NCI-H345 treated with DMSO at 0.1 percent for 48 hours (cell line): ENCODE measurements around the gene TRANK1.

Experiments
- DNase-seq: peaks from one replicate; lab custom pipeline; 2025; ENCODE audit not compliant: unreplicated experiment; lab: John Stamatoyannopoulos, UW

The TRANK1 gene

DNA sequence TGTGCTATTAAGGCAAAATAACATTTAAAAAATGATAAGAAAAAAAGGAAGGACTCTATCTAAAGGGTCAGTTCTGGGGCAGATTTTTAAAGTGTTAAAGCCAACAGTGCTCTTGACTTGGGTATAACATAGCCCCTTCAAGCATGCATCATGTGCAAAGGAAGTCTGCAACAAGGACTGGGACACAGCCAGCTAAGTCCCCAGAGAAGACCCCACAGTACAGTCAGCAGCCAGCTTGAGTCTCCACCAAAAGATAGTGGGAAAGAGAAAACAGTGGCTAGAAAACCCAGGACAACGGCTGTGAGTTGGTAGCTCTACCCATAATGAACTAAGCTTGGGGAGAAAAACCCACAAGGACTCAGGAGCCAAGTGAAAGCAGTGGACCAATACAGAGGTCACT lies 94.1 kb downstream of the TRANK1 start:
- no peak for DNase-seq

- DNase-seq: no peak
Observed at GRCh38 chr3:36846406-36846805, 98.4 kb downstream of the TRANK1 start.

DNA sequence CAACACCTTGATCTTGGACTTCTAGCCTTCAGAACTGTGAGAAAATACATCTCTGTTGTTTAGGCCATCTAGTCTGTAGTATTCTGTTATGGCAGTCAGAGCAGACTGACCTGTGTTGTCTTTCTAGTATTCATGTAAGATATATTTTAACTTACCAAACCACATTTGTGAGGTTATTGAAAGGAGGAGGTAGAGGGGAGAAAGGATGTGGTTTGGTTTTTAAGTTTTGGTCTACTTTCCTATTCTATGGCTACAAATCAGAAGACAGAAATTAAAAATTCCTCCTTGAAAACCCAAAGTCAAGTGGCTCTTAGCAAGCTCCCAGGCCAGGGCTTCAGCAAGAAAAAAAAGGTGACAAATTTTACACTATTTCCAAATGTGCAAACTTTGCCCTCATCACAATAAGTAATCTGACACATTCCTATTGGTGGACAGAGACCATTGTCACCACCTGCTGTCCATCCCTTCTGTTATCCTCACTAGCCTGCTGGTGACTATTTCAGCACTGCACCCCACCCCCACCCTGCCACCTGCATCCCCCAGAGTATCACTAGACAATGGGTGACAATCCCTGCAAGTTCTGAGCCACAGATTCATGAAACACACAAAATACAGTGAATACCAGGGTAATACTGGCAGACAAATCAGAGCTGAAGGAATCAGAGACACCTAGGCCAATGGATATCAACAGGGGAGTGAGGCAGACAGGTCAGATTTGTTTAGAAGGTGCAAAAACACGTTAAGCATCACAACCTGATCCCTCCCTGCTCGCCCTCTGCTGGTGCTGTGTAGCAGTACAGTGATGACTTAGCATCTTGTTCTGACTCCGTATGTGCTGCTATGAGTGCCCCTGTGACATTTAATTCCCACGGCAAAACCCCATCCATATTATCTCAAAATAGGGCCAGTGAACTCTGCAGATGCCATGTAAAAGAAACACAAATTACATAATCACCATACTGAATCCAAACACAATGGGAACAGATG lies 101.5 kb downstream of the TRANK1 start:
- no peak for DNase-seq

- DNase-seq: no peak
Observed at GRCh38 chr3:36842275-36842674, 102.6 kb downstream of the TRANK1 start.

GRCh38 chr3:36840453-36840921 lies 104.4 kb downstream of the TRANK1 start:
- no peak for DNase-seq

GRCh38 chr3:36837089-36837488 lies 107.8 kb downstream of the TRANK1 start:
- no peak for DNase-seq

DNA sequence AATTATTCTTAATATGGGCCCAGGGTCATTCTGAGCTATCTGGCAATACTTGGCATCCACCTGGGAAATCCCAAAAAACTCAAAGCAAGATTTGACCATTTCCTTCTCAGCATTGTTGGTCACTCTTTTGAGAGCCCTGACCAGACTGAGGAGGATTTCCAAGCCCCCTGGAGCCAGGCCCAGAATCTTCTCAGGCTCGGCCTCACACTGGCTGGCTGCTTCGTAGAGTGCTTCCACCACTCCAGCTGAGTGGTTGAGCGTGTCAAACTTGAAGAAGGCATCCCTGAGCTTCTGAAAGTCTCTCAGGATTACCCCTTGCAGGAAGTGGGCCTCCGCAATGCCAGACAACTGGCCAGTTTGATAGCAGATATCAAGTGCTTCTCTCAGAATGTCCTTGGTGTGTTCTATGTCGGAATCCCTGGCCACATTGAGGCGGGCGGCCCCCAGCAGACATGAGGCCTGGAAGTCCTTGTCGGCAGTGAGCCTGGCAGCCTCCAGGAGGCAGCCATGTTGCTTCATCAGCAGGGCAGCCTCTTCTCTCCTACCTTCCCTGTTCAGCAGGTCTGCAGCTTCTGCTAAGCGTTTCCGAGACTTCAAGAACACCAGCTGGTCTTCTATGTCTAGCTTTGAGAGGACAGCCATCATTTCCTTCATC lies 111.6 kb downstream of the TRANK1 start:
- no peak for DNase-seq

DNA sequence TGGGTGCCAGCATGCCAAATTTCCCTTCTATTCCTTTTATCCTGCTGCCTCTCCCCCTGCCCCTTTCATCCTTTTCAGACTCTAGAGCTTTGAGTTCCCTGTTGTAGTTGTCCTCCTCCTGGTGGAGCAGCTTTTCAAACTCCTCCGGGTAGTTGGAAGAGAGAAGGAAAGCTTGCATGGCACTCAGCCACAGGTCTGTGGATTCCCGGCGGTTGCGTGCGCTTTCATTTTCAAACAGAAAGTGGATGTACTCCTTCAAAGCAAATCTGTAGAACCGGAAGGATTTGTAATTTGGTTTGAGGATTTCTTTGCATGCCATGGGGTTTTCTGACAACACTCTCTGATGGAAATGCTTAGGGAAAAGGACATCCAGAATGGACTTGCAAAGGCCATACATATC lies 112.4 kb downstream of the TRANK1 start:
- DNase-seq: no peak

DNA sequence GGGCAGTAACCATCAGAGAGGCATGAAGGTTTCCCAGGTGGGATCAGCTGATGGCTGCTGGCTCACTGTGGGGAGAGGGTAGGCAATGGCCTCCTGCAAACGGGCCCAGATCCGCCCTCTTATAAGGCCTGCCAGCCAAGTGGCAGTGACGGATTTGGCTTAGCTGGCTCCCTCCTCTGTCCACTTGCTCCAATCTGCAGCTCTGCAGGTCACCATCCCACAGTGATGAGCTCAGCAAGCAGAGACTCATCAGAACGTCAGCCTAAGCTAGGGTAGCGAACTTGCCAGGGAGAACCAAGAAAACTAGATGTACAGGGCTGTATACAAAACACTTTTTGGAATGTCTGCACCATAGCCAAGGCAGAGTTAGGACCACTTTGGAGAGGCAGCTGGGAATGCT lies 117.7 kb downstream of the TRANK1 start:
- no peak for DNase-seq

DNA sequence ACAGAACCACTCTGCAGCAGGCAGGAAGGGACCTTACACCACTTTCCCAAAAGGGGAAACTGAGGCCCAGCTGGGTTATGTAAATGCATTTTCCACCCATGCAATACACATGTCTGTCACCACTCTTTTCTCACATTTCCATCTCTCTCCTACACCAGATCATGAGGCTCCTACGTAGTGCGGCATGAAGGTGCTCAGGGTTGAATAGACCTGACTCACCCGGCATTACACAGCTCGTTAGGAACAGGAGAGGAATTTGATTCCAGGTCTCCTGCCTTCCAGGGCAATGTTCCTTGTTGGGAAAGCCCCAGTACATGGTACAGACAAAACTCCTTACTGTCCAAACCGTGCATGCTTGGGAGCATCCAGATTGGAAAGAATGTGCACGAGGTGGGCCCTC lies 118.6 kb downstream of the TRANK1 start:
- DNase-seq: no peak

GRCh38 chr3:36824443-36824842 lies 120.4 kb downstream of the TRANK1 start:
- DNase-seq: no peak

DNA sequence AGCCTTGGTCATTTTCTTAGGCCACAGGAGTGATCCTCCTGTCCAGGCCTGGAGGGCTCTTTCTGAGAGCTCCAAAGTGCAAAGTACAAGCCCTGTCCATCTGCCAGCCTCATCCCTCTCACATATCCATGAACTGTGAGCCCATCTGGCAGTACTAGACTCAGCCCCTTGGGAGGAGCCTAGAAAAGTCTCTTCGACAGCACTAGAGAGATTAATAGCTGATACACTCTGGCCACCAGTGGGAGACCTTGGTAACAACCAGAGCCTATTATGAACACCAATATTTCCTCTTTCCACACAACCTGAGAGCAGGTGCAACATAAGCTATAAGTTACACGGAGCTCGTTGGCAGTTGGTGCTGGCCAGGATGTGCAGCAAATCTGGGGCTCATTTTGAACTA lies 121.0 kb downstream of the TRANK1 start:
- DNase-seq: no peak

- DNase-seq: no peak
Observed at GRCh38 chr3:36820083-36820482, 124.8 kb downstream of the TRANK1 start.

GRCh38 chr3:36817806-36818533 lies 126.9 kb downstream of the TRANK1 start:
- no peak for DNase-seq

DNA sequence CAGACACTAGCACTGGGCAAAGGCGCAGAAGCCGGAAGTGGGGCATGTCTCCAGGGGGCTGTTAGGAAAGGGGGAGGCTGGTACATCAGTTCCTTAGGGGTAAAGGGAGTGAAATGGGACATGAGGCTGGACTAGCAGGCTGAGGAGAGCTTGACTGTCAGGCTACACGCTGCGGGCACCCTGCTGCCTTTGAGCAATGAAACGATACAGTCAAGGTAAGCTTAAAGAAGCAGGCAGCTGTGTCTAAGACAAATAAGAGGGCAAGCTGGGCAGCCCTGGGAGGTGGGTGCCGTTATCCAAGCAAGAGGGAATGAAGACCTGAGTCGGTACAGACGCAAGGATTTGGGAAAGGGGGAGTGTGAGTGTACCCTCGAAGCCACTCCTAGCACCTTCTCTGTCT lies 129.5 kb downstream of the TRANK1 start:
- no peak for DNase-seq

- DNase-seq: no peak
Observed at GRCh38 chr3:36814776-36815175, 130.1 kb downstream of the TRANK1 start.

GRCh38 chr3:36814066-36814717 lies 130.7 kb downstream of the TRANK1 start:
- no peak for DNase-seq

GRCh38 chr3:36813305-36813704 lies 131.5 kb downstream of the TRANK1 start:
- no peak for DNase-seq

DNA sequence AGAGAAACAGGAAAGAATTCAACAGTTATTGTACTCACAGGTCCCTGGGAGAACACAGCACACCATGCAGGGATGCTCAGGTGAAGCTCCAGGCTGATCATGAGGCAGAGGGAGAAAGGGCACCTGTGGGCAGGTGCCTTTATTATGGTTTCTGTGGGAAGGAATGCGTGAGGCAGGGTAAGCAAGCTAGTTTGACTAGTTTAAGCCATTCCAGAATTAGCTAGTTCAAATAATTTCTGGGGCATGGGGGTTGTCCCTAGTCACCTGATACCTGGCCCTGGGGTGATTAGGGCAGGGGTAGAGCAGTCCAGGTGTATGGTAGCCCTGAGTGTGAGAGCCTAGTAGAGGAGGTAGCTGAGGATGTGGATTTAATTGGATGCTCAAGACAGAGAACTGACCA lies 132.6 kb downstream of the TRANK1 start:
- DNase-seq: no peak

- no peak for DNase-seq
Observed at GRCh38 chr3:36811768-36812167, 133.1 kb downstream of the TRANK1 start.
